GM19452 (cell line): ENCODE data around the gene SLC29A3.

Experiments
- ATAC-seq: cut with Tn5 transposase; IDR thresholded peaks from one replicate; pipeline ENCODE4 v1.9.1; 2021; ENCODE audit not compliant: unreplicated experiment

Gene SLC29A3

DNA sequence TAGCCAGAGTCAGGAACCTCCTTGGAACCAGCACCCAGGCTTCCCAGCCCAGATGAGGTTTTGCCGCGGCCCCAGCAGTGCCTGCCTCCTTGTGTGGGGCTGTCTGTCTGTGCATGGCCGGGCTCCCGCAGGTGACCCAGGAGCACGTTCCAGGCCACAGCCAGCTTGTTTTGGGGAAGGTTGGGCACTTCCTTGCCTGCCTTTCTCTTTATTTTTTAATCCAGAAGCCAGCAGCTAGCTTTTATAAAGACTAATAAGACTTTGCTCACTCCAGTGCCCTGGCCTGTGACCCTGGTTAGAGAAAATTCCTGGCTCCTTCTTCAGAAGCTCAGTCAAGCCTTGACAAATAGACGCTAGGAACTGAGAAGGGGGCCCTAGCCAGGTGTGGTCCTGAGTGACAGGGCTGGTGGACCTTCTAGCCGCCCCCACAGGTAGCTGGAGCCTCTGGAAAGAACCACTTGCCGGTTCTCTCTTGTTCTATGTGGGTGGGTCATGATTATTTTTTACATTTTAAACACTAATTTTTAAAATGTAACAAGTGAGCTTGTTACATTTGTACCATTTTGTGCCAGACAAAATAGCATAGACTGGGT lies 837 bp downstream of the SLC29A3 start:
- ATAC-seq, result peak; percentile 6

- ATAC-seq, result no peak
Observed at GRCh38 chr10:71320592-71320991, 1.5 kb downstream of the SLC29A3 start.

GRCh38 chr10:71321386-71321785 lies 2.3 kb downstream of the SLC29A3 start:
- no peak for ATAC-seq

DNA sequence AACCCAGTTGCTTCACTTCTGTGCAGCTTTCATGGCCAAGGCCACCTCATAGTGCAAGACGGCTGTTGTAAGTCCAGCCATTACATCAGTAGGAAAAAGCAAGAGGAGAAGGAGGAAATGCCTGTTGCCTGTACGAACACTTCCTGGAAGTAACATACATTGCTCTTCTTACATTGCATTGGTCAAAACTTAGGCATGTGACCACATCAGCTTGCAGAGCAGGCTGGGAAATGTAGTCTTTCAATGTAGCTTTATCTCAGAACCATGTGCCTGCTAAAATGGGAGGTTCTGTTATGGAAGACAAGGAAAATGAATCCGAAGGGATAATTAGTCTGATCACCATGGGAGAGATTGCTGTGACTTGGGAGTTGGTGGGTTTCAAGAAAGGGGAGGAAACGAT lies 4.3 kb downstream of the SLC29A3 start:
- ATAC-seq, result no peak

- no peak for ATAC-seq
Observed at GRCh38 chr10:71324743-71325142, 5.7 kb downstream of the SLC29A3 start.

DNA sequence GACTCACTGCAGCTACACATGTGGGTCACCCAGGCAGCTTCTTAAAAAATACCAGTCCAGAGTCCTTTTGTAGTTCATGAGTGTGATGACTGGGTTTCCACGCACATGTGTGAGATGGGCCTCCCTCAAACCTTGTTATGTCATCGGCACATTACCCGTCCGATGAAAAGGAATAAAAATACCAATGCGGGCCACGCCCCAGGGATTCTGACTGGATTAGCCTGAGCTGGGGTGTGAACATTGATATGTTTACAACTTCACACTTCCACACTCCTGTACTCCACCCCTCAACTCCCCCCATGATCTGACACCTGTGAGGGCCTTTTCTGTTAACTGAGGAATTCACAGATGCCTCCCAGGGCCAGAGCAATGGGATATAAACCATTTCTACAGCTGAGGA lies 6.2 kb downstream of the SLC29A3 start:
- ATAC-seq, result no peak

GRCh38 chr10:71326464-71326881 lies 7.4 kb downstream of the SLC29A3 start:
- ATAC-seq, result no peak

DNA sequence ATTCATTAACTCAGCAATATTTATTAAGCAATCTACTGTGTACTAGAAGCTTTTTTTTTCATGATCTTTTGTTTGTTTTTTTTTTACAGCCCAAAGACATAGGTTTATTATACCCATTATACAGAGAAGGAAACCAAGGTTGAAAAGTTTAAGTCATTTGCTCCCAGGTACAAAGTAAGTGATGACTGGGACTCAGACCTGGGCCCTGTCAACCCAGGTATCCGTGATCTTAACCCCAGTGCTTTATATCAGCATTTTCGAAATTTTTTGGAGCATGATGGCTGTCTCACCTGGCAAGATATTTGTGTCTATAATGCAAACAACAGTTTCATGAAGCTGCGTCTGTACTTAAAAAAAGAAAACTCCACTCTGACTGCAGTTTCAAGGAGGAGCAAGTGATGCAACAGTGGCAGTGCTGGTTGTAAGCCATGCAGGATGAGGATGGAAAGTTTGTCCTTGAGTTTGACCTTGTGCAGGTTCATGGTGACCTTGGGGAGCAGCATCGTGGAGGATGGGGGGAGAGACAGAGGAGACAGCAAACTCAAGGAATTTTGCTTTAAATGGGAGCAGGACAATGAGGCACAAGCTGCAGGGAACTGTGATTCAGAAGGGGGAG lies 11.8 kb downstream of the SLC29A3 start:
- ATAC-seq, result no peak

DNA sequence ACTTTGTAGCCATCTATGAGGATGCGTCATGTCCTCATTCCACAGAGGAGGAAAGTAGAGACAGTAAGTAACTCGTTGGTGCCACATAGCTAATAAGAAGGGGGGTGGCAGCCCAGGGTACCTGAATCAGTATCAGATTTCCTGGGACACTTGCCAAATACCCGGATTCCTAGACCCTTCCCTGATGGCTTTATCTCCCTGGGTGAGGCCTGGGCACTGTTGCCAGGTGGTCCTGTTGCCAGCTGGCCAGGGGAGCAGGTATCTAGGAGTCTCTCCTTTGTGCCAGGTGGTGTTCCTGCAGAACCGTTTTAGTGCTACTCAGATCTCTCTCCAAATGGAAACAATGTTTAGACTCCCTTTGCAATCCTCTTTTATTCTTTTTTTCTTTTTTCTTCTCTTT lies 12.7 kb downstream of the SLC29A3 start:
- no peak for ATAC-seq

DNA sequence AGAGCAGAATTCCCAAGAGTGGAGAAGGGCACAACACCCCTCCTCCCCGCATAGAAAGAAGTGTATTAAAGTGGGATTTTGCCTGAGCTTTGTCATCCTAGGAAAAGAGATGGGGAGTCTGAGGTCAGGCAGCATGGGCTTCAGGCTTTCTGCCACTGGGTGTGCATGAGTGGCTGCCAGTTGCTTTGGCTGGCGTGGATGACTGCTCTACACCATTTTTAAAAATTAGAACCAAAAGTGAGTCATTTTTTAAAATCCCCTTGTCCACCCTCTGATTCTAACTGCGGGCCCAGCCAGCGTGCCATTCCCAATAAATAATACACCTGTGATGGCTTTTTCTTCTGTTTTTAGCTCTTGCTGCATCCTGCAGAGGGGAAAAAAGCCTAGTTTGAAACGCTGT lies 13.4 kb downstream of the SLC29A3 start:
- no peak for ATAC-seq

DNA sequence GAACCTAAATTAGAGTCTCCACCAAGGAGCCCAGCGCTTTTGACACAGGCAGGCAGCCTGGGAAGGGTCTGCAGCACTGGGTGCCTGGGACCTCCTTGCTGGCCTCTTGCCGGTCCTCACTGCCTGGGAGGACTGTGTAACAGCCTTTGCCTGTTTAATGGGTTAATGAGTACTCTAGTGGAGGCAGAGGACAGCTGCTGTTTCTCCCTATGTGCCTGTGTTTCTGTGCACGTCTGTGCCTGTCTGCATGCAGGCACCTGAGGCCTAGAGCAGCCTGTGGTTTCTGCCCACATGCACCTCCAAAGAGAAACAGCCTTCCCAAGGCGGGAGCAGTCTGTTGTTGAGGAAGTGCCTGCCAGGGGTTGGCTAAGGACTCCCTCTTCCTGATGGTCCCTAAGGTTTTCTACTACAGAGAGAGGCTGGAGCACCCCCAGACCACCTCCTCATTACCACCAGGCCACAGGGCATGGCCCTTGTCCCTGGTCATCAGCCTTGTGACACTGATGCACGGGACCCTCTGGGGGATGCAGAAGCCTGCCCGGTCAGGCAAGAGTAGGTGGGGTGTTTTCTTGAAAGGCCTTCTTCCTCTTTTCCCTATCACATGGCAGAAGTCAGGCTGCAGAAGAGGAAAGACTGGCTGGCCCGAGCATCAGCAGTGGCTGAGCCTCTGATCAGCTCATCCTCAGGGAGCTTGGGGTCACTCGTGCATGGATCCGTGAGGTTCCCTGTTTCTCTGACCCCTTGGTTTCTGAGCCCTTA lies 14.2 kb downstream of the SLC29A3 start:
- ATAC-seq, result no peak

GRCh38 chr10:71334221-71334791 lies 15.2 kb downstream of the SLC29A3 start:
- no peak for ATAC-seq

- ATAC-seq, result no peak
Observed at GRCh38 chr10:71335173-71335708, 16.2 kb downstream of the SLC29A3 start.

DNA sequence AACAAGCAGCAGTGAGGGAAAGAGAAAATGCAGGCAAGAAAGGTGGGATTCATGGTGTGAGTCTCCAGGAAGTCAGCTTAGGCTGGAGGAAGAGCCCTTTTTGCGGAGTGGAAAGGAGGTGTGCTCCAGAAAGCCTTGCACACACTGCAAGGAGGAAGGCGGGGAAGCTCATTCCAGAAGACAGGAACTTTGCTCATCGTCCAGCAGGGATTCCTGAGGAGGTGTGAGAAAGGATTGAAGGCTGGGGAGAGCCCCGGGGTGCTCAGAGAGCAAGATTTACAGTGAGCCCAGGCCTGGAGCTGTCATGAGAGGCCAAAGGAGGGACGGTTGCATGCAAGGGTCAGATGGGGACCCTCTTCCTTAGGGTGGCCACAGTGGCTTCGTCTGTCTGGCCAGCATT lies 17.6 kb downstream of the SLC29A3 start:
- no peak for ATAC-seq

DNA sequence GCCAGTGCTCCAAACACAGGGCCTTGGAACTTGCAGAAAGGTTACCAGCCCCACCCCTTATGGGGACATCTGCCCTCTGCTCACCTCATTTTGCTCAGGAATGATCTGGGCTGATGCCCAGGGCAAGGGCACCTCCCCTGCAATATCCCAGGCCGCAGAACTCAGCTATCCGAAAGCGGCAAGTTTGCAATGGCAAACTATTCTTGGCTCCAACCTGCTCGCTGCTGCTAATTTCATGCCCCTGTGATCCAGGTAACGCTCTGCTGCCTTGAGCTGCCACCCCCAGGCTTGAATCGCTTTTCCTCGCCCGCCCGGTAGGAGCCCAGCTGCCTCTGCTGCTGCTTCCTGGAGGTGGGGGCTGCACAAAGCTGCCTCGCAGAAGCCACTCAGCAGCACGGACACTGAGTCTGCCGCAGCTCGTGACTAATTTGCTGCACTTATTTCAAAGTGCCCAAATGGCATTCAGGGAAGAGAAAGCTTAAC lies 18.2 kb downstream of the SLC29A3 start:
- no peak for ATAC-seq

DNA sequence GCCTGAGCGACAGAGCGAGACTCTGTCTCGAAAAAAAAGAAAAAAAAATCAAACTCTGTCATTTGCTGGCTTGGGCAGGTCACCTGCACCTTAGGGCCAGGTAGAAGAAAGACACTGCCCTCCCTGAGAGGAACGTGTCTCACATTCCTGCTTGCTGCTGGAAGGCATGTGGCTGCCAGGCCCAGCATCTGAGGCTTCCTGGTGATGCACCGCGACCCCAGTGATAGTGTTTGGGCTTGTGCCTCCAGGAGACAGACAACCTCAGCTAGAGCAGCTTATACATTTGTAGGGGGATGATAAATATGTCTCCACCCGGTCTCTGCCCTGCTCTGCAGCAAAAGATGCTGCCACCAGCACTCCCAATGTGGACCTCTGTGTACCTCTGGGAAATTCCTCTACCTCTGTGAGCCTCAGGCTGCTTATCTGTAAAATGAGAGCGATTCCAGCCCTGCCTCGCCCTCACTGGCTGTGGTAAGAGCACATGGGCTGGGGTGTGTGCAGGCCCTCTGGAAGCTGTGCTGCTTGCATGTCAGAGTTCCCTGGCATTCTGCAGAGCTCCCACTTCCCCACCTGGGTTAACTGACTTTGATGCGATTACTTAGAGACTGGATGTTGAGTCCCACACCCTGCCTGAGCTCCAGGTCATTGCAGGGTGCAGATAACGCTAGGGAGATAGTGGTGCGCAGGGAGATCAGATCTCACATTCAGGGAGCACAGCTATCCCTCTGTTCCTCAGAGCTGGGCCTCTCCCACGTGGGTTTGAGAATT lies 19.9 kb downstream of the SLC29A3 start:
- no peak for ATAC-seq

GRCh38 chr10:71339796-71340589 lies 20.9 kb downstream of the SLC29A3 start:
- no peak for ATAC-seq

- ATAC-seq, result no peak
Observed at GRCh38 chr10:71342573-71343391, 23.7 kb downstream of the SLC29A3 start.

DNA sequence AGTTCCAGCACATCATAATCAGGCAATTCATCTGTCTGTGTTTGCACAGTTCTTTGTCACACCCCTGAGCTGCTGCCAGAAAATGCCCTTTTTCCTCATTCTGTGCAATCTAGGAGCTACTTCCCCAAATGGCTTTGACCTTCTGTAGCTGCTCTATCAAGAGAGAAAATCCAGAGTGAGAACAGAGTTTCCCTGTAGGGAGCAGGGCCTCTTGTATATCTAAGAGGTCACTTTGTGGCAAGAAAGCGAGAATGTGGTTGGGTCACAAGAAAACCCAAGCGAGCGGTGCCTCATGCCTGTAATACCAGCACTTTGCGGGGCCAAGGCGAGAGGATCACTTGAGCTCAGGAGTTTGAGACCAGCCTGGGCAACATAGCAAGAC lies 24.3 kb downstream of the SLC29A3 start:
- no peak for ATAC-seq
